Parathyroid adenoma (tissue), 2 donors: ENCODE measurements around the gene TCF19.

ENCODE experiments used
- H2AFZ ChIP-seq: fragments of 300-600 bp; sonication (generic); one replicate; pipeline ENCODE4 v1.7.0; 2017; ENCODE audit warnings: antibody characterized with exemption, mild to moderate bottlenecking
- H3K27ac ChIP-seq: fragments of 300-600 bp; sonication (generic); one replicate; pipeline ENCODE4 v1.7.0; 2017
- H3K27me3 ChIP-seq: fragments of 300-600 bp; sonication (generic); one replicate; pipeline ENCODE4 v1.7.0; 2017; ENCODE audit warnings: low read length; ENCODE audit not compliant: control insufficient read depth, insufficient read depth
- H3K36me3 ChIP-seq: fragments of 300-600 bp; sonication (generic); one replicate; pipeline ENCODE4 v1.7.0; 2017; ENCODE audit warnings: low read length; ENCODE audit not compliant: control insufficient read depth, insufficient read depth
- H3K4me1 ChIP-seq: fragments of 300-600 bp; sonication (generic); one replicate; pipeline ENCODE4 v1.7.0; 2017; ENCODE audit warnings: control low read depth
- H3K4me2 ChIP-seq: fragments of 300-600 bp; sonication (generic); one replicate; pipeline ENCODE4 v1.7.0; 2017; ENCODE audit warnings: low read length
- H3K4me3 ChIP-seq: fragments of 300-600 bp; sonication (generic); one replicate; pipeline ENCODE4 v1.7.0; 2017; ENCODE audit warnings: low read depth, low read length
- H3K79me2 ChIP-seq: fragments of 300-600 bp; sonication (generic); one replicate; pipeline ENCODE4 v1.7.0; 2017; ENCODE audit warnings: control low read depth
- H3K9ac ChIP-seq: fragments of 300-600 bp; sonication (generic); one replicate; pipeline ENCODE4 v1.7.0; 2017; ENCODE audit warnings: mild to moderate bottlenecking
- H3K9me3 ChIP-seq: fragments of 300-600 bp; sonication (generic); one replicate; pipeline ENCODE4 v1.7.0; 2017; ENCODE audit warnings: low read length; ENCODE audit not compliant: control insufficient read depth
- TF ChIP-seq, protein P1 (sequence below): fragments of 300-600 bp; sonication (generic); IDR thresholded peaks from one replicate; pipeline ENCODE4 v1.7.0; 2017; ENCODE audit warnings: antibody characterized with exemption, mild to moderate bottlenecking
- donor health status: primary hyperparathyroidism.

Gene TCF19

DNA sequence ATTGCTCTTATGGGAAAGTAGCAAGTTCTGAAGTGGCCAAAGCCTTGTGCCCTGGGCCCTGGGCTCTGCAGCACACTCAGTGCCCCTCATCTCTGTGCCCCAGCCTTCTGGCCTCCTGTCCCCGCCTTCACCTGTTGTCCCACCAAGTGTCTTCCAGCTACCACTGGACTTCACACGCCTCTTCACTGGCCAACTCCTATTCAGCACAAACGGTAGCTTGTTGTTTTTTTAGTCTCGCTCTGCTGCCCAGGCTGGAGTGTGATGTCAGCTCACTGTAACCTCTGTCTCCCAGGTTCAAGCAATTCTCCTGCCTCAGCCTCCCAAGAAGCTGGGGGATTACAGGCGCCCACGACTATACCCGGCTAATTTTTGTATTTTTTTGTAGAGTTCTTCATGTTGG lies 5.6 kb upstream of the TCF19 start:
- H3K79me2 ChIP-seq, result no peaks in the 10 kb centered on the region
- H3K9me3 ChIP-seq, result no peaks in the 10 kb centered on the region
- no peak overlapping the region for H3K9ac ChIP-seq
- no peaks in the 10 kb centered on the region for H3K27me3 ChIP-seq
- no peak overlapping the region for H2AFZ ChIP-seq
- TF ChIP-seq, protein P1, sequence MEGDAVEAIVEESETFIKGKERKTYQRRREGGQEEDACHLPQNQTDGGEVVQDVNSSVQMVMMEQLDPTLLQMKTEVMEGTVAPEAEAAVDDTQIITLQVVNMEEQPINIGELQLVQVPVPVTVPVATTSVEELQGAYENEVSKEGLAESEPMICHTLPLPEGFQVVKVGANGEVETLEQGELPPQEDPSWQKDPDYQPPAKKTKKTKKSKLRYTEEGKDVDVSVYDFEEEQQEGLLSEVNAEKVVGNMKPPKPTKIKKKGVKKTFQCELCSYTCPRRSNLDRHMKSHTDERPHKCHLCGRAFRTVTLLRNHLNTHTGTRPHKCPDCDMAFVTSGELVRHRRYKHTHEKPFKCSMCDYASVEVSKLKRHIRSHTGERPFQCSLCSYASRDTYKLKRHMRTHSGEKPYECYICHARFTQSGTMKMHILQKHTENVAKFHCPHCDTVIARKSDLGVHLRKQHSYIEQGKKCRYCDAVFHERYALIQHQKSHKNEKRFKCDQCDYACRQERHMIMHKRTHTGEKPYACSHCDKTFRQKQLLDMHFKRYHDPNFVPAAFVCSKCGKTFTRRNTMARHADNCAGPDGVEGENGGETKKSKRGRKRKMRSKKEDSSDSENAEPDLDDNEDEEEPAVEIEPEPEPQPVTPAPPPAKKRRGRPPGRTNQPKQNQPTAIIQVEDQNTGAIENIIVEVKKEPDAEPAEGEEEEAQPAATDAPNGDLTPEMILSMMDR, result no peak
- H3K4me3 ChIP-seq, result no peak overlapping the region
- peaks cover 3% of the 10 kb centered on the region for H3K4me1 ChIP-seq
- H3K36me3 ChIP-seq, result no peaks in the 10 kb centered on the region
- no peak overlapping the region for H3K4me2 ChIP-seq
- H3K27ac ChIP-seq, result no peak overlapping the region

- Histone ChIP-seq H3K9me3 (no peaks in the 10 kb centered on the region), H3K36me3 (no peaks in the 10 kb centered on the region), H3K9ac (no peak overlapping the region), H3K4me2 (no peak overlapping the region), H3K27me3 (no peaks in the 10 kb centered on the region), H2AFZ (no peak overlapping the region), H3K27ac (no peak overlapping the region), H3K79me2 (no peaks in the 10 kb centered on the region), H3K4me3 (no peak overlapping the region), H3K4me1 (peaks cover 3% of the 10 kb centered on the region)
- TF ChIP-seq, protein P1, result no peak
Measured at GRCh38 chr6:31154436-31154835, 4.0 kb upstream of the TCF19 start.

DNA sequence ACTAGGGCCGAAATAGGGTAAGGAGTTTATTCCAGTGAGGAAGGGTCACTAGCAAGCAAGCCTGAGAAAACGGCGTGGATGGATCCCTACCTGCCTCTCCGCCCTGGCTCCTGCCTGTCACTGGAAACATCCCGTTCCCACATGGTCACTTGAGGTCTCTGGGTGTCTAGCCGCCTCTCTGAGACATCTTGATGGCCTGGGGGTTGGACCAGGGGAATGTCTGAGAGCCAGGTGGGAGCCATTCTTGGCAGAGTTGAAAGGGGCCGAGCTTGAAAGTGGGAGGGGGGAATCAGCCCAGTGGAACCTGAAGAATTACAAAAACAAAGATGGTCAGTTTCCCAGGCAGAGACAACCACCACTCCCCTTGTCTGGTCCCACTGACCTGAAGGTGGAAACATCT lies 1.7 kb upstream of the TCF19 start:
- Histone ChIP-seq H3K79me2 (no peaks in the 10 kb centered on the region), H3K4me1 (peaks cover 3% of the 10 kb centered on the region), H3K9me3 (no peaks in the 10 kb centered on the region), H3K4me3 (no peak overlapping the region), H3K36me3 (no peaks in the 10 kb centered on the region), H2AFZ (no peak overlapping the region), H3K9ac (no peak overlapping the region), H3K27ac (no peak overlapping the region), H3K4me2 (no peak overlapping the region), H3K27me3 (no peaks in the 10 kb centered on the region)
- TF ChIP-seq, protein P1, result no peak

- peak within 1 kb of the TSS; percentile 94 for H2AFZ ChIP-seq
- no peaks in the 10 kb centered on the region for H3K36me3 ChIP-seq
- TF ChIP-seq, protein P1, result no peak
- H3K4me1 ChIP-seq, result peaks cover 3% of the 10 kb centered on the region
- H3K4me3 ChIP-seq, result peak within 1 kb of the TSS; percentile 73
- peak within 1 kb of the TSS; percentile 37 for H3K27ac ChIP-seq
- no peaks in the 10 kb centered on the region for H3K79me2 ChIP-seq
- H3K9ac ChIP-seq, result peak within 1 kb of the TSS; percentile 63
- H3K9me3 ChIP-seq, result no peaks in the 10 kb centered on the region
- H3K4me2 ChIP-seq, result peak within 1 kb of the TSS; percentile 81
- no peaks in the 10 kb centered on the region for H3K27me3 ChIP-seq
Measured at GRCh38 chr6:31157513-31158139, 763 bp upstream of the TCF19 start, which contains the start of gene CCHCR1. TSS of gene CCHCR1 (minus strand) at chr6:31157802. CDS start at chr6:31157600, 202 bp downstream.
